Stomach (tissue), 4 donors: ENCODE measurements around the gene SAP30L.

ENCODE experiments used
- EP300 ChIP-seq: sonication (generic); formaldehyde crosslinking; IDR thresholded peaks from one replicate; pipeline ENCODE4 v1.6.1; 2017; ENCODE audit warnings: antibody characterized with exemption
- POLR2A ChIP-seq, 4 donors: fragments of 450-650 bp; IDR thresholded peaks; one replicate each; pipeline ENCODE4 v1.6.1; 2016; ENCODE audit warnings: antibody characterized with exemption in 4 of 4, control low read depth in 2 of 4, mild to moderate bottlenecking in 1 of 4, moderate library complexity in 1 of 4
- POLR2AphosphoS5 ChIP-seq, 3 donors: sonication (generic); formaldehyde crosslinking; IDR thresholded peaks; one replicate each; pipeline ENCODE4 v1.6.1; 2016; ENCODE audit warnings: antibody characterized with exemption in 3 of 3
- TF ChIP-seq, protein P1 (sequence below), 7 experiments: fragments of 450-650 bp in 4 of 7; fragments of 200-600 bp in 3 of 7; sonication (generic) in 3 of 7; IDR thresholded peaks; one replicate each; pipeline ENCODE4 v1.5.1; 2016 to 2019; ENCODE audit warnings: antibody characterized with exemption in 7 of 7, control low read depth in 2 of 7, mild to moderate bottlenecking in 1 of 7

DNA sequence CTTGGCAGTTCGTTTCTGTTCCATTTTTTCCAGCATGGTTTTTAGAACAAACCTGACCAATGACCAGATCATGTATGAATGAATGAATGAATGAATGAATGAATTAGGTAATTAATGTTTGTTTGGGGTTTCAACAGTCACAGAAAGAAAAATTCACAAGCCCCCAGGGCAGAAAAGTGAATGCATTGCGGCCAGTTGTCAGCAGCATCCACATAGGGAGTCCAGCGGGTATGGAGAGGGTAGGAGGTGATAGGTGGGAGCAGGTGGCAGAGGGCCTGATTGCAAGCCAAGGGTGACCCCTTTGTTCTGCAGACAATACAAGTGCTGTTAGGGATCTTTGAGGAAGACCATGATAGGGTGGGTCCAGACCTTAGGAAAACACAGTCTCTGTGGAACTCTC is 49.7 kb upstream of the SAP30L start:
- TF ChIP-seq, protein P1, sequence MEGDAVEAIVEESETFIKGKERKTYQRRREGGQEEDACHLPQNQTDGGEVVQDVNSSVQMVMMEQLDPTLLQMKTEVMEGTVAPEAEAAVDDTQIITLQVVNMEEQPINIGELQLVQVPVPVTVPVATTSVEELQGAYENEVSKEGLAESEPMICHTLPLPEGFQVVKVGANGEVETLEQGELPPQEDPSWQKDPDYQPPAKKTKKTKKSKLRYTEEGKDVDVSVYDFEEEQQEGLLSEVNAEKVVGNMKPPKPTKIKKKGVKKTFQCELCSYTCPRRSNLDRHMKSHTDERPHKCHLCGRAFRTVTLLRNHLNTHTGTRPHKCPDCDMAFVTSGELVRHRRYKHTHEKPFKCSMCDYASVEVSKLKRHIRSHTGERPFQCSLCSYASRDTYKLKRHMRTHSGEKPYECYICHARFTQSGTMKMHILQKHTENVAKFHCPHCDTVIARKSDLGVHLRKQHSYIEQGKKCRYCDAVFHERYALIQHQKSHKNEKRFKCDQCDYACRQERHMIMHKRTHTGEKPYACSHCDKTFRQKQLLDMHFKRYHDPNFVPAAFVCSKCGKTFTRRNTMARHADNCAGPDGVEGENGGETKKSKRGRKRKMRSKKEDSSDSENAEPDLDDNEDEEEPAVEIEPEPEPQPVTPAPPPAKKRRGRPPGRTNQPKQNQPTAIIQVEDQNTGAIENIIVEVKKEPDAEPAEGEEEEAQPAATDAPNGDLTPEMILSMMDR (IDR thresholded peaks at IDR 0.05), result no peak
- TF ChIP-seq POLR2A (IDR thresholded peaks at IDR 0.05), result no peak
- TF ChIP-seq POLR2AphosphoS5 (IDR thresholded peaks at IDR 0.05), result no peak
- no peak for TF ChIP-seq EP300
